Ascending aorta (tissue), 2 donors: ENCODE data around the gene EMP3. TPM values are rescaled to one million over a fixed set of nuclear protein-coding genes. Genes with fewer than 3 reads are reported as not detected.

Source experiments
- DNase-seq, 2 donors: peaks; one replicate each; pipeline ENCODE4 v3.0.0-alpha.2; 2019; ENCODE audit warnings: low spot score in 2 of 2
- H3K27ac ChIP-seq, 2 donors: fragments of 200-600 bp; sonication (generic); one replicate each; pipeline ENCODE4 v1.5.1; 2016 to 2017; ENCODE audit warnings: mild to moderate bottlenecking in 1 of 2
- H3K27me3 ChIP-seq: fragments of 200-600 bp; sonication (generic); one replicate; pipeline ENCODE4 v1.5.1; 2017
- H3K36me3 ChIP-seq, 2 donors: fragments of 200-600 bp; sonication (generic); one replicate each; pipeline ENCODE4 v1.5.1; 2016
- H3K4me1 ChIP-seq, 2 donors: fragments of 200-600 bp; sonication (generic); one replicate each; pipeline ENCODE4 v1.5.1; 2016 to 2017; ENCODE audit warnings: mild to moderate bottlenecking in 1 of 2
- H3K4me3 ChIP-seq, 2 donors: fragments of 200-600 bp; sonication (generic); one replicate each; pipeline ENCODE4 v1.5.1; 2016 to 2017; ENCODE audit warnings: mild to moderate bottlenecking in 1 of 2
- H3K9me3 ChIP-seq, 2 donors: fragments of 200-600 bp; sonication (generic); one replicate each; pipeline ENCODE4 v1.5.1; 2016
- CTCF ChIP-seq, 3 experiments: fragments of 200-600 bp in 2 of 3; fragments of 450-650 bp in 1 of 3; sonication (generic) in 2 of 3; IDR thresholded peaks; one replicate each; pipeline ENCODE4 v1.5.1; 2016 to 2019; ENCODE audit warnings: antibody characterized with exemption in 3 of 3, mild to moderate bottlenecking in 1 of 3, moderate library complexity in 1 of 3
- intact Hi-C: fragments of 100-400 bp; cut with DNase I; formaldehyde crosslinking; loops from one replicate; pipeline ENCODE4 v1.15.1; 2023
- total RNA-seq: library from RNA; depleted of rRNA; stranded (reverse); fragments of >200 nt; gene quantifications from one replicate; pipeline ENCODE4 v1.1.0, GENCODE V29; 2016

EMP3 gene
- total RNA-seq, 1 donor from 2014 or later, result 18.2 TPM

GRCh38 chr19:48297975-48298374 is 27.4 kb upstream of the EMP3 start:
- no peak for TF ChIP-seq CTCF (IDR thresholded peaks at IDR 0.05)
- H3K27me3 ChIP-seq, result no peaks in the 10 kb centered on the region
- intact Hi-C loops, result no loop called here
- H3K9me3 ChIP-seq, result no peaks in the 10 kb centered on the region
- H3K4me1 ChIP-seq, result no peaks in the 10 kb centered on the region
- no peaks in the 10 kb centered on the region for H3K36me3 ChIP-seq
- no peak overlapping the region for H3K4me3 ChIP-seq
- H3K27ac ChIP-seq, result no peak overlapping the region
- no peak for DNase-seq

GRCh38 chr19:48301886-48302599 is 23.3 kb upstream of the EMP3 start:
- Histone ChIP-seq H3K9me3 (no peaks in the 10 kb centered on the region), H3K4me1 (no peaks in the 10 kb centered on the region), H3K27ac (no peak overlapping the region), H3K4me3 (no peak overlapping the region), H3K27me3 (no peaks in the 10 kb centered on the region), H3K36me3 (no peaks in the 10 kb centered on the region)
- no peak for DNase-seq
- no peak for TF ChIP-seq CTCF (IDR thresholded peaks at IDR 0.05)
- intact Hi-C loops, result no loop called here

- intact Hi-C loops, result no loop called here
- no peak overlapping the region for H3K4me3 ChIP-seq
- H3K27ac ChIP-seq, result no peak overlapping the region
- no peaks in the 10 kb centered on the region for H3K9me3 ChIP-seq
- TF ChIP-seq CTCF (IDR thresholded peaks at IDR 0.05), result no peak
- no peak for DNase-seq
- H3K36me3 ChIP-seq, result no peaks in the 10 kb centered on the region
- H3K4me1 ChIP-seq, result no peaks in the 10 kb centered on the region
- H3K27me3 ChIP-seq, result no peaks in the 10 kb centered on the region
Measured at GRCh38 chr19:48302600-48302959, 22.8 kb upstream of the EMP3 start.

GRCh38 chr19:48303367-48303766 is 22.0 kb upstream of the EMP3 start:
- no peak for DNase-seq
- intact Hi-C loops, result no loop called here
- no peak overlapping the region for H3K27ac ChIP-seq
- H3K9me3 ChIP-seq, result no peaks in the 10 kb centered on the region
- no peaks in the 10 kb centered on the region for H3K27me3 ChIP-seq
- H3K4me1 ChIP-seq, result no peaks in the 10 kb centered on the region
- no peak overlapping the region for H3K4me3 ChIP-seq
- TF ChIP-seq CTCF (IDR thresholded peaks at IDR 0.05), result no peak
- H3K36me3 ChIP-seq, result no peaks in the 10 kb centered on the region

GRCh38 chr19:48303866-48304265 is 21.5 kb upstream of the EMP3 start:
- H3K36me3 ChIP-seq, result no peaks in the 10 kb centered on the region
- H3K9me3 ChIP-seq, result no peaks in the 10 kb centered on the region
- H3K27me3 ChIP-seq, result no peaks in the 10 kb centered on the region
- H3K4me3 ChIP-seq, result no peak overlapping the region
- no peaks in the 10 kb centered on the region for H3K4me1 ChIP-seq
- H3K27ac ChIP-seq, result no peak overlapping the region
- intact Hi-C loops, result no loop called here
- no peak for TF ChIP-seq CTCF (IDR thresholded peaks at IDR 0.05)
- no peak for DNase-seq
